Neural cell (in vitro differentiated cells): Measurements from ENCODE around the gene VPS37C. TPM values are rescaled to one million over a fixed set of nuclear protein-coding genes. Genes with fewer than 3 reads are reported as not detected.

Source experiments
- H2AFZ ChIP-seq: fragments of 200-600, 300-800 bp; sonication (generic), shearing (Covaris generic); 2 replicates; pipeline ENCODE4 v1.6.0; 2014; ENCODE audit warnings: low read depth, mild to moderate bottlenecking, antibody characterized with exemption, low read length, moderate library complexity
- H3F3A ChIP-seq: fragments of 200-600 bp; shearing (Covaris generic); 2 replicates; pipeline ENCODE4 v1.6.1; 2016; ENCODE audit warnings: mild to moderate bottlenecking, moderate library complexity, mixed read lengths, antibody characterized with exemption, low read length; ENCODE audit not compliant: insufficient read depth, poor library complexity, severe bottlenecking
- H3K27ac ChIP-seq: fragments of 200-600, 300-800 bp; sonication (generic), shearing (Covaris generic); 2 replicates; pipeline ENCODE4 v1.5.1; 2014; ENCODE audit warnings: mild to moderate bottlenecking, low read length, moderate library complexity
- H3K27me3 ChIP-seq: fragments of 300-800, 200-600 bp; sonication (generic), shearing (Covaris generic); 2 replicates; pipeline ENCODE4 v1.6.0; 2014; ENCODE audit warnings: mild to moderate bottlenecking, low read depth, low read length, moderate library complexity; ENCODE audit not compliant: insufficient read depth
- H3K36me3 ChIP-seq: fragments of 300-800, 200-600 bp; sonication (generic), shearing (Covaris generic); 2 replicates; pipeline ENCODE4 v1.5.1; 2014; ENCODE audit warnings: mild to moderate bottlenecking, antibody characterized with exemption, low read length, moderate library complexity; ENCODE audit not compliant: insufficient read depth
- H3K4me2 ChIP-seq: fragments of 300-800, 200-600 bp; sonication (generic), shearing (Covaris generic); 2 replicates; pipeline ENCODE4 v1.6.0; 2014; ENCODE audit warnings: mild to moderate bottlenecking, low read length
- H3K4me3 ChIP-seq: fragments of 300-800, 200-600 bp; sonication (generic), shearing (Covaris generic); 2 replicates; pipeline ENCODE4 v1.5.1; 2014; ENCODE audit warnings: mild to moderate bottlenecking, low read length, moderate library complexity
- H3K79me2 ChIP-seq: fragments of 200-600 bp; shearing (Covaris generic); replicated peaks from 2 replicates; pipeline ENCODE4 v1.6.0; 2014; ENCODE audit warnings: mild to moderate bottlenecking, low read length, moderate library complexity; ENCODE audit not compliant: insufficient read depth
- H3K9ac ChIP-seq: fragments of 300-800, 200-600 bp; sonication (generic), shearing (Covaris generic); 2 replicates; pipeline ENCODE4 v1.6.1; 2016; ENCODE audit warnings: mild to moderate bottlenecking, low read length, mixed read lengths
- H3K9me2 ChIP-seq: fragments of 200-600 bp; shearing (Covaris generic); 2 replicates; pipeline ENCODE4 v1.6.1; 2016; ENCODE audit warnings: mild to moderate bottlenecking, low read length, mixed read lengths; ENCODE audit not compliant: insufficient read depth
- H3K9me3 ChIP-seq: fragments of 200-600, 300-800 bp; sonication (generic), shearing (Covaris generic); 2 replicates; pipeline ENCODE4 v1.6.1; 2016; ENCODE audit warnings: mild to moderate bottlenecking, mixed run types, low read length, moderate library complexity, mixed read lengths
- H4K20me1 ChIP-seq: fragments of 200-600 bp; shearing (Covaris generic); 2 replicates; pipeline ENCODE4 v1.6.1; 2016; ENCODE audit warnings: mild to moderate bottlenecking, mixed run types; ENCODE audit not compliant: insufficient read depth
- CTCF ChIP-seq: fragments of 450-650 bp; IDR thresholded peaks from 2 replicates; pipeline ENCODE4 v1.5.1; 2014; ENCODE audit warnings: antibody characterized with exemption, mild to moderate bottlenecking, moderate library complexity; ENCODE audit not compliant: poor library complexity, severe bottlenecking
- EP300 ChIP-seq: fragments of 450-650 bp; conservative IDR thresholded peaks from 2 replicates; pipeline ENCODE4 v1.6.1; 2014; ENCODE audit warnings: antibody characterized with exemption, mild to moderate bottlenecking, moderate library complexity; ENCODE audit not compliant: poor library complexity, severe bottlenecking
- EZH2 ChIP-seq: fragments of 200-600, 300-800 bp; shearing (Covaris generic), sonication (generic); IDR thresholded peaks from 2 replicates; pipeline ENCODE4 v1.6.1; 2014; ENCODE audit warnings: antibody characterized with exemption, low read length, borderline replicate concordance, mild to moderate bottlenecking; ENCODE audit not compliant: insufficient read depth, poor library complexity, severe bottlenecking
- MXI1 ChIP-seq: fragments of 450-650 bp; conservative IDR thresholded peaks from 2 replicates; pipeline ENCODE4 v1.6.1; 2014; ENCODE audit warnings: antibody characterized with exemption, mild to moderate bottlenecking; ENCODE audit not compliant: poor library complexity, severe bottlenecking
- POLR2AphosphoS5 ChIP-seq: IDR thresholded peaks from 2 replicates; pipeline ENCODE4 v1.6.1; 2012
- REST ChIP-seq: IDR thresholded peaks from 2 replicates; pipeline ENCODE4 v1.6.1; 2012; ENCODE audit warnings: borderline replicate concordance
- SMC3 ChIP-seq: fragments of 450-650 bp; conservative IDR thresholded peaks from 2 replicates; pipeline ENCODE4 v1.6.1; 2014; ENCODE audit warnings: antibody characterized with exemption, mild to moderate bottlenecking, moderate library complexity; ENCODE audit not compliant: poor library complexity
- TAF1 ChIP-seq: IDR thresholded peaks from 2 replicates; pipeline ENCODE4 v1.6.1; 2012; ENCODE audit warnings: low read depth
- polyA plus RNA-seq: library from polyadenylated mRNA; depleted of rRNA; stranded (reverse); fragments of >200 nt; gene quantifications from 2 replicates; pipeline ENCODE4 v1.2.3, GENCODE V29; 2014

Gene VPS37C
- polyA plus RNA-seq, 1 donor from 2014 or later = 7.3 TPM

GRCh38 chr11:61120706-61121191 lies 40.5 kb downstream of the VPS37C start:
- H3K27ac ChIP-seq = peak overlapping the region; percentile 5
- no peaks in the 10 kb centered on the region for H3K36me3 ChIP-seq
- H2AFZ ChIP-seq = no peak overlapping the region
- peak overlapping the region; percentile 26 for H3K9ac ChIP-seq
- H3K27me3 ChIP-seq = no peaks in the 10 kb centered on the region
- H4K20me1 ChIP-seq = no peaks in the 10 kb centered on the region
- no peaks in the 10 kb centered on the region for H3F3A ChIP-seq
- no peaks in the 10 kb centered on the region for H3K9me2 ChIP-seq
- no peak for TF ChIP-seq CTCF
- no peaks in the 10 kb centered on the region for H3K9me3 ChIP-seq
- peak overlapping the region; percentile 17 for H3K4me3 ChIP-seq
- H3K79me2 ChIP-seq = no peaks in the 10 kb centered on the region
- no peak overlapping the region for H3K4me2 ChIP-seq

- TF ChIP-seq EZH2 = no peak
- no peak for TF ChIP-seq CTCF
- TF ChIP-seq POLR2AphosphoS5 = no peak
- no peak for TF ChIP-seq EP300
- TF ChIP-seq MXI1 = no peak
- no peak for TF ChIP-seq REST
- TF ChIP-seq SMC3 = no peak
- no peak for TF ChIP-seq TAF1
- peak overlapping the region; percentile 5 for H3K27ac ChIP-seq
- H3K4me3 ChIP-seq = peak overlapping the region; percentile 17
These were observed 41.0 kb downstream of the VPS37C start for GRCh38 chr11:61120099-61120705.

More at GRCh38 chr11:61120099-61120705, 41.0 kb downstream of the VPS37C start:
- H3K79me2 ChIP-seq = no peaks in the 10 kb centered on the region
- no peaks in the 10 kb centered on the region for H4K20me1 ChIP-seq
- no peaks in the 10 kb centered on the region for H3K9me3 ChIP-seq
- H3K36me3 ChIP-seq = no peaks in the 10 kb centered on the region
- H3K27me3 ChIP-seq = no peaks in the 10 kb centered on the region
- no peak overlapping the region for H2AFZ ChIP-seq
- peak overlapping the region; percentile 26 for H3K9ac ChIP-seq
- no peak overlapping the region for H3K4me2 ChIP-seq
- H3K9me2 ChIP-seq = no peaks in the 10 kb centered on the region
- no peaks in the 10 kb centered on the region for H3F3A ChIP-seq
